GM12878 (cell line): ENCODE measurements around the gene RHPN2. TPM values are rescaled to one million over a fixed set of nuclear protein-coding genes. Genes with fewer than 3 reads are reported as not detected.

ENCODE experiments used
- ATAC-seq: fragments of 200-7000 bp; cut with Tn5 transposase; 3 replicates; pipeline ENCODE4 v1.9.1; 2020; ENCODE audit warnings: mild to moderate bottlenecking, moderate library complexity
- BruUV-seq: library from RNA; stranded (reverse); fragments of 400-500 nt; replicated peaks from 2 replicates; lab custom pipeline; 2021; lab: Mats Ljungman, UMichigan
- CTCF ChIA-PET: fragments of 300-600 bp; sonication (Branson Sonifier 250); formaldehyde crosslinking; extraction: SDS; loops from one replicate; lab custom pipeline; 2021; ENCODE audit warnings: inconsistent platforms; lab: Yijun Ruan, JAX
- POLR2A ChIA-PET: fragments of 350-600 bp; formaldehyde crosslinking; extraction: SDS; loops from one replicate; lab custom pipeline; 2021; ENCODE audit warnings: inconsistent platforms; lab: Charles Lee
- RAD21 ChIA-PET: fragments of 300-600 bp; sonication (Branson Sonifier 250); formaldehyde crosslinking; loops from one replicate; lab custom pipeline; 2023; ENCODE audit warnings: antibody characterized with exemption; ENCODE audit not compliant: unreplicated experiment; lab: Charles Lee
- SMC1A ChIA-PET: fragments of 300-600 bp; sonication (Branson Sonifier 250); formaldehyde crosslinking; loops from one replicate; lab custom pipeline; 2023; ENCODE audit not compliant: unreplicated experiment, uncharacterized antibody; lab: Charles Lee
- DNase-seq: peaks from one replicate; pipeline ENCODE4 v3.0.0-alpha.2; 2011; ENCODE audit warnings: low read depth, low spot score
- FAIRE-seq: peaks from 3 replicates; lab custom pipeline; 2011; peaks lifted over from hg19 to GRCh38; lab: Jason Lieb, UNC
- H2AFZ ChIP-seq: 2 replicates; pipeline ENCODE4 v1.6.0; 2011; ENCODE audit warnings: low read depth, low read length, control low read depth; ENCODE audit not compliant: control insufficient read depth
- H3K27ac ChIP-seq: 2 replicates; pipeline ENCODE4 v1.5.1; 2011; ENCODE audit warnings: control low read depth; ENCODE audit not compliant: control insufficient read depth, insufficient read depth
- H3K27me3 ChIP-seq, 2 experiments: replicated peaks in 1 of 2; 2 replicates each; pipeline versions ENCODE4 v1.6.0 to v1.6.1; 2011; ENCODE audit warnings: low read length in 1 of 2; ENCODE audit not compliant: control insufficient read depth in 2 of 2, insufficient read depth in 2 of 2
- H3K36me3 ChIP-seq, 2 experiments: 2 replicates each; pipeline ENCODE4 v1.5.1; 2011; ENCODE audit warnings: low read length in 1 of 2; ENCODE audit not compliant: control insufficient read depth in 2 of 2, insufficient read depth in 2 of 2
- H3K4me1 ChIP-seq: 2 replicates; pipeline ENCODE4 v1.6.1; 2011; ENCODE audit warnings: mild to moderate bottlenecking, low read length, moderate library complexity, mixed read lengths; ENCODE audit not compliant: control insufficient read depth, insufficient read depth
- H3K4me2 ChIP-seq: 2 replicates; pipeline ENCODE4 v1.6.0; 2011; ENCODE audit warnings: control low read depth; ENCODE audit not compliant: control insufficient read depth, insufficient read depth
- H3K4me3 ChIP-seq: fragments of 200-600 bp; sonication (generic); 2 replicates; pipeline ENCODE4 v1.5.1; 2016
- H3K79me2 ChIP-seq: 2 replicates; pipeline ENCODE4 v1.6.0; 2011; ENCODE audit warnings: low read length; ENCODE audit not compliant: control insufficient read depth, insufficient read depth
- H3K9ac ChIP-seq: 2 replicates; pipeline ENCODE4 v1.8.0; 2011; ENCODE audit warnings: low read length, control low read depth, mixed read lengths; ENCODE audit not compliant: control insufficient read depth, insufficient read depth
- H3K9me3 ChIP-seq: replicated peaks from 3 replicates; pipeline ENCODE4 v1.5.1; 2011; ENCODE audit warnings: mild to moderate bottlenecking, low read length; ENCODE audit not compliant: control insufficient read depth, insufficient read depth
- H4K20me1 ChIP-seq: 2 replicates; pipeline ENCODE4 v1.6.0; 2011; ENCODE audit not compliant: control insufficient read depth, insufficient read depth
- BCLAF1 ChIP-seq: fragments of 450-650 bp; IDR thresholded peaks from 2 replicates; pipeline ENCODE4 v1.6.1; 2017; ENCODE audit warnings: antibody characterized with exemption, mild to moderate bottlenecking, moderate library complexity
- BHLHE40 ChIP-seq, 2 experiments: fragments of 450-650 bp in 1 of 2; IDR thresholded peaks; 2 replicates each; pipeline ENCODE4 v1.6.1; 2011 to 2017; ENCODE audit warnings: low read depth in 2 of 2, borderline replicate concordance in 1 of 2, improper control_type of control experiment in 1 of 2, low read length in 1 of 2, mild to moderate bottlenecking in 1 of 2
- IRF4 ChIP-seq: IDR thresholded peaks from 2 replicates; pipeline ENCODE4 v1.6.1; 2011; ENCODE audit warnings: low read depth, low read length
- MEF2A ChIP-seq: IDR thresholded peaks from 2 replicates; pipeline ENCODE4 v1.6.1; 2011; ENCODE audit warnings: low read depth, mild to moderate bottlenecking, low read length, moderate library complexity; ENCODE audit not compliant: insufficient read depth
- MEF2B ChIP-seq: fragments of 450-650 bp; IDR thresholded peaks from 2 replicates; pipeline ENCODE4 v1.6.1; 2018; ENCODE audit warnings: mild to moderate bottlenecking, moderate library complexity; ENCODE audit not compliant: partially characterized antibody, poor library complexity, severe bottlenecking
- NBN ChIP-seq: fragments of 450-650 bp; IDR thresholded peaks from 2 replicates; pipeline ENCODE4 v1.6.1; 2016
- NFYA ChIP-seq: IDR thresholded peaks from 2 replicates; pipeline ENCODE4 v1.6.1; 2011; ENCODE audit warnings: low read depth, mild to moderate bottlenecking, low read length, improper control_type of control experiment, borderline replicate concordance
- SP1 ChIP-seq: IDR thresholded peaks from one replicate; pipeline ENCODE4 v1.6.1; 2011; ENCODE audit warnings: low read depth, low read length
- ZNF592 ChIP-seq: fragments of 450-650 bp; IDR thresholded peaks from 2 replicates; pipeline ENCODE4 v1.6.1; 2017; ENCODE audit warnings: mild to moderate bottlenecking, moderate library complexity
- WGBS: methylation state at CpG from one replicate; pipeline ENCODE4 v1.1.6; 2016; ENCODE audit warnings: low lambda C conversion rate; ENCODE audit not compliant: insufficient replicate concordance, insufficient coverage; ENCODE audit errors: missing lambda C conversion rate; 5-methylcytosine and 5-hydroxymethylcytosine counted together
- in situ Hi-C: fragments of 300-500 bp; cut with MboI; formaldehyde crosslinking; loops from 9 replicates; pipeline ENCODE4 v1.14.3; 2018; ENCODE audit warnings: mixed read lengths
- intact Hi-C: fragments of 100-400 bp; cut with micrococcal nuclease; formaldehyde crosslinking; loops from one replicate; pipeline ENCODE4 v1.14.2; 2022; ENCODE audit not compliant: unreplicated experiment
- polyA plus RNA-seq, 11 experiments: library from polyadenylated mRNA; depleted of rRNA in 4 of 11; unstranded in 6 of 11; stranded (reverse) in 5 of 11; fragments of >200 nt; fragmentation: Nextera tagmentation in 4 of 11; fragmentation: Illumina TruSeq in 1 of 11; extraction: Ambion mirVana in 4 of 11; extraction: Trizol in 1 of 11; gene quantifications; 1 replicate in 1 of 11; 2 replicates in 10 of 11; pipeline versions ENCODE4 v1.2.1 to v1.2.3, GENCODE V29; 2011 to 2016; ENCODE audit warnings: inconsistent platforms in 2 of 11, missing spikeins in 2 of 11, low read depth in 1 of 11
- total RNA-seq, 4 experiments: library from RNA; depleted of rRNA in 3 of 4; stranded (reverse); fragments of >200 nt in 3 of 4; fragmentation: Illumina TruSeq in 1 of 4; extraction: Trizol in 1 of 4; gene quantifications; 2 replicates each; pipeline versions ENCODE4 v1.2.1 to v1.2.3, GENCODE V29; 2013 to 2021
- TF ChIP-seq, protein P1 (sequence below): IDR thresholded peaks from 2 replicates; pipeline ENCODE4 v1.6.1; 2011; ENCODE audit warnings: mild to moderate bottlenecking, low read depth, low read length, moderate library complexity; ENCODE audit not compliant: insufficient replicate concordance

RHPN2 gene
- total and polyA plus RNA-seq, 10 of the 15 experiments (the other 5 are each of a cell fraction or from before 2014, with no cell fraction given): 0.71 to 7.4 (median 3.7) TPM

DNA sequence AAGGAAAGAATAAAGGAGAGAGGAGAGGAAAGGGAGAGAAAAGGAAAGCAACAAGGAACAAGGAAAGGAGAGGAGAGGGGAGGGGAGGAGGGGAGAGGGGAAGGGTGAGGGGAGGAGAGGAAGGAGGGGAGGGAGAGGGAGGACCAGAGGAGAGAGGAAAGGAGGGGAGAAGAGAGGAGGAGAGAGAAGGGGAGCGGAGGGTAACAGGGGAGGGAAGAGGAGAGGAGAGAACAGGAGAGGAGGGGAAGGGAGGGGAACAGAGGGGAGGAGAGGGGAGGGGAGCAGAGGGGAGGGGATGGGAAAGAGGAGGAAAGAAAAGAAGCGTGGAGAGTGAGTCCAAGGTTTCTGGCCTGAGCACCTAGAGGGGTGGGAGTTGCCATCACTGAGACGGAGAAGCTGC is 66.0 kb downstream of the RHPN2 start:
- no TSS peak for BruUV-seq
- Histone ChIP-seq H4K20me1 (no peaks in the 10 kb centered on the region), H3K9ac (no peak overlapping the region), H3K27me3 (no peaks in the 10 kb centered on the region), H3K79me2 (no peaks in the 10 kb centered on the region), H3K36me3 (no peaks in the 10 kb centered on the region; a peak in 2 of 4 replicates), H3K4me3 (no peak overlapping the region), H3K4me2 (no peak overlapping the region), H3K27ac (no peak overlapping the region), H2AFZ (no peak overlapping the region), H3K9me3 (no peaks in the 10 kb centered on the region), H3K4me1 (no peaks in the 10 kb centered on the region)
- no peak for DNase-seq
- POLR2A ChIA-PET: no interaction called here
- intact Hi-C loops: no loop called here
- WGBS: 36% methylated on average over 2 of the region's 3 CpGs
- CTCF ChIA-PET: no interaction called here
- no peak for ATAC-seq
- in situ Hi-C loops: no loop called here
- SMC1A ChIA-PET: no interaction called here
- RAD21 ChIA-PET: no interaction called here
- FAIRE-seq: no peak
- TF ChIP-seq BHLHE40 (IDR thresholded peaks at IDR 0.05; ENCODE audit: borderline replicate concordance in 1 of 2, low read depth in 2 of 2, low read length in 1 of 2) (no peak), NBN (no peak), ZNF592 (no peak), SP1 (no peak), IRF4 (no peak), MEF2B (no peak), MEF2A (no peak), BCLAF1 (no peak), NFYA (no peak)
- TF ChIP-seq, protein P1, sequence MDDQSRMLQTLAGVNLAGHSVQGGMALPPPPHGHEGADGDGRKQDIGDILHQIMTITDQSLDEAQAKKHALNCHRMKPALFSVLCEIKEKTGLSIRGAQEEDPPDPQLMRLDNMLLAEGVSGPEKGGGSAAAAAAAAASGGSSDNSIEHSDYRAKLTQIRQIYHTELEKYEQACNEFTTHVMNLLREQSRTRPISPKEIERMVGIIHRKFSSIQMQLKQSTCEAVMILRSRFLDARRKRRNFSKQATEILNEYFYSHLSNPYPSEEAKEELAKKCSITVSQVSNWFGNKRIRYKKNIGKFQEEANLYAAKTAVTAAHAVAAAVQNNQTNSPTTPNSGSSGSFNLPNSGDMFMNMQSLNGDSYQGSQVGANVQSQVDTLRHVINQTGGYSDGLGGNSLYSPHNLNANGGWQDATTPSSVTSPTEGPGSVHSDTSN: no peak
